Adrenal gland (tissue), 12 donors: ENCODE measurements around the gene HHAT. TPM values are rescaled to one million over a fixed set of nuclear protein-coding genes. Genes with fewer than 3 reads are reported as not detected.
A peak's percentile ranks its signal among the peaks of the same experiment; 100 is the strongest.

Source experiments
- DNase-seq, 7 donors: peaks; one replicate each; pipeline ENCODE4 v3.0.0-alpha.2; 2019 to 2020
- H3K27ac ChIP-seq, 5 donors: fragments of 200-600 bp; sonication (generic) in 4 of 5; 1 replicate in 3 of 5; 2 replicates in 2 of 5; pipeline versions ENCODE4 v1.5.1 to v1.8.0; 2016 to 2020; ENCODE audit warnings: mild to moderate bottlenecking in 1 of 5
- H3K27me3 ChIP-seq: fragments of 200-600 bp; 2 replicates; pipeline ENCODE4 v1.8.0; 2021
- H3K36me3 ChIP-seq, 2 donors: fragments of 200-600 bp; replicated peaks in 1 of 2; 1 replicate in 1 of 2; 2 replicates in 1 of 2; pipeline versions ENCODE4 v1.5.1 to v1.8.0; 2018 to 2022
- H3K4me1 ChIP-seq, 2 donors: fragments of 200-600 bp; replicated peaks in 1 of 2; 1 replicate in 1 of 2; 2 replicates in 1 of 2; pipeline versions ENCODE4 v1.5.1 to v1.8.0; 2018 to 2021
- H3K4me3 ChIP-seq, 4 donors: fragments of 200-600 bp; sonication (generic) in 3 of 4; one replicate each; pipeline ENCODE4 v1.5.1; 2016 to 2018
- H3K9me3 ChIP-seq, 3 donors: fragments of 200-600 bp; sonication (generic) in 1 of 3; replicated peaks in 1 of 3; 1 replicate in 2 of 3; 2 replicates in 1 of 3; pipeline versions ENCODE4 v1.5.1 to v1.8.0; 2016 to 2021
- POLR2A ChIP-seq, 2 donors: fragments of 450-650 bp; IDR thresholded peaks; one replicate each; pipeline ENCODE4 v1.6.1; 2017; ENCODE audit warnings: antibody characterized with exemption in 2 of 2, mild to moderate bottlenecking in 2 of 2, moderate library complexity in 1 of 2
- WGBS, 4 donors: extraction: QIAGEN DNeasy Blood & Tissue Kit in 2 of 4; methylation state at CpG; one replicate each; pipeline versions ENCODE4 v1.1.5 to v1.1.7; 2013 to 2017; 5-methylcytosine and 5-hydroxymethylcytosine counted together
- intact Hi-C, 2 donors: fragments of 100-400 bp; cut with DNase I; formaldehyde crosslinking; loops; one replicate each; pipeline versions ENCODE4 v1.14.1 to v1.15.0; 2022 to 2023
- polyA plus RNA-seq, 3 donors: library from polyadenylated mRNA; stranded (reverse); fragments of 200-250 nt in 2 of 3; fragments of 350-450 nt in 1 of 3; fragmentation: Illumina TruSeq in 1 of 3; extraction: RNeasy Lipid Tissue Mini Kit (QIAGEN cat#74804) in 1 of 3; gene quantifications; one replicate each; pipeline ENCODE4 v1.2.3, GENCODE V29; 2013 to 2014
- total RNA-seq, 9 donors: library from RNA; depleted of rRNA in 4 of 9; stranded (reverse); fragments of >200 nt in 4 of 9; fragments of 120-200 nt in 1 of 9; fragmentation: NEBNext Ultra II Directional in 1 of 9; extraction: Animal tissue kit (Norgen Biotek cat#: 25700) in 1 of 9; gene quantifications; one replicate each; pipeline versions ENCODE4 v1.1.0 to v1.2.4, GENCODE V29; 2013 to 2023
- TF ChIP-seq, protein P1 (sequence below), 6 experiments: fragments of 450-650 bp in 4 of 6; fragments of 200-600 bp in 2 of 6; sonication (generic) in 1 of 6; IDR thresholded peaks; 1 replicate in 5 of 6; 2 replicates in 1 of 6; pipeline versions ENCODE4 v1.5.1 to v1.8.0; 2016 to 2021; ENCODE audit warnings: antibody characterized with exemption in 6 of 6, mild to moderate bottlenecking in 2 of 6, moderate library complexity in 1 of 6
- donor health status: healthy with polysubstance abuse.
- donor health status: Bipolar disorder and iron deficiency.
- donor health status: DM: yes; HTN: yes; CAD: no.
- donor health status: DM: no; HTN: no; CAD: no.
- donor health status: DM: no; HTN: no; CAD: no.
- donor health status: DM: yes; HTN: yes; CAD: no.

The HHAT gene
- total and polyA plus RNA-seq, 12 donors, result 3.1 to 26.7 (median 12.3) TPM

DNA sequence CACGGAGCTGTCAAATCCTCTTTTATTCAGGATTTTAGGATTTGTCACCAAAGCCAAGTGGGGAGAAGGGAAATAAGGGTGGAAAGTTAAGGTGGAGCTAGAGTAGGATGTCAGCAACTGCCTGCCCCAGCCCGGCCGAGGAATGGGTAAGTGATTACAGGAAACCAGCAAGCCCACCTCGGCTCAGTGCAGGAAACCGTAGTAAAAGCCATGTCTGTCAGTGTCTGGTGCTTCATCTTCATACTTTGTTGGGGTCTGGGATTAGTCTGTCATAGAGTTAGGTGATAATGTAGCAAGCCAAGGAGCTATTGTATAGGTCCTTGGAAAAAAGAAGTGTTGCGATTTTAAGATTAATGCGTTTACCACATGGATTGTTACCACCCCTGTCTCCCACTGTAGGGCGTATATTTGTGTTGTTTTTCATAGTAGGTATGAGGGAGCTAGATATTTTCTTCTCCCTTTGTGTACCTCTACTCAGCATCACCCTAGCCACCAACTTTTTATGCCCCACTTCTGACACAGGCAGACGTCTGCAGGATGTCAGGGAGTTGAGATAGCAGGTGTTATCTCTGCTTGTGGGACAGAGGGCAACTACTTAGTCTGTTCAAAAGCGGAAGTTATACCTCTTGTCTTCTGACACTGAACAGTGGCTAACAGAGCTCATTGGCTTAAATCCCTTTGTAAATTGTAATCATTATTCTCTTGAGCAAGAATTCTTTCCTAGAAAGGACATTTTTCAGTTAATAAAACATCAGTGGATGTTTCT lies 253.7 kb downstream of the HHAT start:
- 56 to 80% (median 65%) methylated on average over 10 of the region's 10 CpGs for WGBS, 4 donors
- Histone ChIP-seq H3K9me3 (no peaks in the 10 kb centered on the region), H3K27me3 (no peaks in the 10 kb centered on the region), H3K4me1 (no peaks in the 10 kb centered on the region), H3K27ac (no peak overlapping the region), H3K36me3 (no peaks in the 10 kb centered on the region), H3K4me3 (no peak overlapping the region)
- DNase-seq, result no peak
- intact Hi-C loops, result loop anchor here (5.0 to 10.0 kb wide), 3 partner anchors 372 to 555 kb away; partner anchors contain the start of gene KCNH1 (in 1 of the 2)
- TF ChIP-seq, protein P1, sequence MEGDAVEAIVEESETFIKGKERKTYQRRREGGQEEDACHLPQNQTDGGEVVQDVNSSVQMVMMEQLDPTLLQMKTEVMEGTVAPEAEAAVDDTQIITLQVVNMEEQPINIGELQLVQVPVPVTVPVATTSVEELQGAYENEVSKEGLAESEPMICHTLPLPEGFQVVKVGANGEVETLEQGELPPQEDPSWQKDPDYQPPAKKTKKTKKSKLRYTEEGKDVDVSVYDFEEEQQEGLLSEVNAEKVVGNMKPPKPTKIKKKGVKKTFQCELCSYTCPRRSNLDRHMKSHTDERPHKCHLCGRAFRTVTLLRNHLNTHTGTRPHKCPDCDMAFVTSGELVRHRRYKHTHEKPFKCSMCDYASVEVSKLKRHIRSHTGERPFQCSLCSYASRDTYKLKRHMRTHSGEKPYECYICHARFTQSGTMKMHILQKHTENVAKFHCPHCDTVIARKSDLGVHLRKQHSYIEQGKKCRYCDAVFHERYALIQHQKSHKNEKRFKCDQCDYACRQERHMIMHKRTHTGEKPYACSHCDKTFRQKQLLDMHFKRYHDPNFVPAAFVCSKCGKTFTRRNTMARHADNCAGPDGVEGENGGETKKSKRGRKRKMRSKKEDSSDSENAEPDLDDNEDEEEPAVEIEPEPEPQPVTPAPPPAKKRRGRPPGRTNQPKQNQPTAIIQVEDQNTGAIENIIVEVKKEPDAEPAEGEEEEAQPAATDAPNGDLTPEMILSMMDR (IDR thresholded peaks at IDR 0.05), result no peak
- no peak for TF ChIP-seq POLR2A (IDR thresholded peaks at IDR 0.05)

GRCh38 chr1:210584439-210585113 lies 255.9 kb downstream of the HHAT start:
- peak; percentile 70 to 95 (median 83) for DNase-seq
- TF ChIP-seq POLR2A (IDR thresholded peaks at IDR 0.05), result no peak
- TF ChIP-seq, protein P1 (IDR thresholded peaks at IDR 0.05), result peak; percentile 25 to 73 (median 64)
- WGBS, 4 donors, result 11 to 18% (median 16%) methylated on average over 3 of the region's 3 CpGs
- Histone ChIP-seq H3K36me3 (no peaks in the 10 kb centered on the region), H3K4me3 (no peak overlapping the region), H3K9me3 (no peaks in the 10 kb centered on the region), H3K27me3 (no peaks in the 10 kb centered on the region), H3K27ac (no peak overlapping the region), H3K4me1 (no peaks in the 10 kb centered on the region)
- intact Hi-C loops, result loop anchor here (5.0 to 10.0 kb wide), 3 partner anchors 370 to 553 kb away; partner anchors contain the start of gene KCNH1 (in 1 of the 2)

GRCh38 chr1:210586771-210587170 lies 258.1 kb downstream of the HHAT start:
- Histone ChIP-seq H3K4me3 (no peak overlapping the region), H3K36me3 (no peaks in the 10 kb centered on the region), H3K4me1 (no peaks in the 10 kb centered on the region), H3K27me3 (no peaks in the 10 kb centered on the region), H3K9me3 (no peaks in the 10 kb centered on the region), H3K27ac (no peak overlapping the region)
- intact Hi-C loops, result loop anchor here (10.0 kb wide), 2 partner anchors 368 to 548 kb away; partner anchors contain the start of gene KCNH1 (in 1 of the 2)
- WGBS, 4 donors, result 73 to 84% (median 79%) methylated on average over 4 of the region's 4 CpGs
- DNase-seq, result no peak
- TF ChIP-seq POLR2A (IDR thresholded peaks at IDR 0.05), result no peak
- TF ChIP-seq, protein P1 (IDR thresholded peaks at IDR 0.05), result no peak

- Histone ChIP-seq H3K4me3 (no peak overlapping the region), H3K4me1 (no peaks in the 10 kb centered on the region), H3K36me3 (no peaks in the 10 kb centered on the region), H3K27me3 (no peaks in the 10 kb centered on the region), H3K27ac (no peak overlapping the region), H3K9me3 (no peaks in the 10 kb centered on the region)
- TF ChIP-seq POLR2A (IDR thresholded peaks at IDR 0.05), result no peak
- TF ChIP-seq, protein P1 (IDR thresholded peaks at IDR 0.05), result no peak
- 91 to 96% (median 96%) methylated on average over 4 of the region's 4 CpGs for WGBS, 4 donors
- intact Hi-C loops, result loop anchor here (10.0 kb wide), 2 partner anchors 367 to 547 kb away; partner anchors contain the start of gene KCNH1 (in 1 of the 2)
- no peak for DNase-seq
Measured at GRCh38 chr1:210587566-210587965, 258.9 kb downstream of the HHAT start.
